Heart left ventricle (tissue), 16 donors: ENCODE results near the gene F8. TPM values are rescaled to one million over a fixed set of nuclear protein-coding genes. Genes with fewer than 3 reads are reported as not detected.

Experiments
- ATAC-seq, 4 donors: fragments of 200-7000 bp; cut with Tn5 transposase; one replicate each; pipeline ENCODE4 v1.9.1; 2020 to 2022; ENCODE audit warnings: moderate library complexity in 4 of 4, mild to moderate bottlenecking in 3 of 4, moderate number of reproducible peaks in 1 of 4
- DNase-seq, 5 donors: peaks; one replicate each; pipeline ENCODE4 v3.0.0-alpha.2; 2020
- H3K27ac ChIP-seq, 12 donors: fragments of 200-600 bp; sonication (generic) in 4 of 12; one replicate each; pipeline versions ENCODE4 v1.5.0 to v1.8.0; 2016 to 2022; ENCODE audit warnings: mild to moderate bottlenecking in 2 of 12
- H3K27me3 ChIP-seq, 9 donors: fragments of 200-600 bp; sonication (generic) in 2 of 9; one replicate each; pipeline versions ENCODE4 v1.5.1 to v1.8.0; 2016 to 2022; ENCODE audit warnings: mild to moderate bottlenecking in 3 of 9
- H3K36me3 ChIP-seq, 9 donors: fragments of 200-600 bp; sonication (generic) in 2 of 9; one replicate each; pipeline versions ENCODE4 v1.5.0 to v1.8.0; 2018 to 2022; ENCODE audit warnings: mild to moderate bottlenecking in 2 of 9
- H3K4me1 ChIP-seq, 12 donors: fragments of 200-600 bp; sonication (generic) in 4 of 12; one replicate each; pipeline versions ENCODE4 v1.5.0 to v1.8.0; 2016 to 2022; ENCODE audit warnings: mild to moderate bottlenecking in 3 of 12
- H3K4me3 ChIP-seq, 12 donors: fragments of 200-600 bp; sonication (generic) in 4 of 12; one replicate each; pipeline versions ENCODE4 v1.5.0 to v1.8.0; 2017 to 2022; ENCODE audit warnings: mild to moderate bottlenecking in 9 of 12, moderate library complexity in 4 of 12
- H3K9me3 ChIP-seq, 12 donors: fragments of 200-600 bp; sonication (generic) in 4 of 12; one replicate each; pipeline versions ENCODE4 v1.5.0 to v1.8.0; 2016 to 2022; ENCODE audit warnings: mild to moderate bottlenecking in 1 of 12
- POLR2A ChIP-seq, 2 donors: fragments of 450-650 bp; IDR thresholded peaks; one replicate each; pipeline ENCODE4 v1.6.1; 2017; ENCODE audit warnings: antibody characterized with exemption in 2 of 2, mild to moderate bottlenecking in 2 of 2, moderate library complexity in 2 of 2
- WGBS, 4 donors: extraction: QIAGEN DNeasy Blood & Tissue Kit in 2 of 4; methylation state at CpG; one replicate each; pipeline versions ENCODE4 v1.1.5 to v1.1.7; 2013 to 2018; 5-methylcytosine and 5-hydroxymethylcytosine counted together
- intact Hi-C, 10 donors: fragments of 100-400 bp; cut with DNase I; formaldehyde crosslinking; loops; one replicate each; pipeline versions ENCODE4 v1.11.1 to v1.14.2; 2022
- polyA plus RNA-seq, 2 donors: library from polyadenylated mRNA; stranded (reverse); fragments of 200-250 nt; gene quantifications; one replicate each; pipeline ENCODE4 v1.2.3, GENCODE V29; 2013
- total RNA-seq, 9 donors: library from RNA; depleted of rRNA in 2 of 9; stranded (reverse); fragments of >200 nt in 2 of 9; fragmentation: NEBNext Ultra II Directional in 3 of 9; extraction: Animal tissue kit (Norgen Biotek cat#: 25700) in 3 of 9; gene quantifications; one replicate each; pipeline versions ENCODE4 v1.1.0 to v1.2.4, GENCODE V29; 2016 to 2023
- TF ChIP-seq, protein P1 (sequence below), 12 donors: fragments of 200-600 bp; sonication (generic) in 4 of 12; IDR thresholded peaks; one replicate each; pipeline versions ENCODE4 v1.5.0 to v1.8.0; 2018 to 2022; ENCODE audit warnings: antibody characterized with exemption in 12 of 12, mild to moderate bottlenecking in 5 of 12
- donor health status: ischemic (EF 13 %, LVEDD 7.1; RV severe dilation, severe dysfunction).
- donor health status: healthy with polysubstance abuse.
- donor health status: DM: no; HTN: yes; CAD: no.
- donor health status: DM: no; HTN: no; CAD: no.
- donor health status: ischemic (EF 25% LVEDD 6.9; RV normal size, moderate dysfunction).
- donor health status: ischemic (EF 25% LVEDD 5.7; RV mildly dilated, moderate dysfunction).
- donor health status: healthy.
- donor health status: DM: yes; HTN: yes; CAD: no.
- donor health status: ischemic (EF 35%, LVEDD 5.7; RV mildly dilated, moderate dysfunction).
- donor health status: nonischemic (EF 11% LVEDD 7.7; RV severe dilation, severe dysfunction).
- donor health status: DM: yes; HTN: yes; CAD: no.
- donor health status: PGD.
- donor health status: ischemic (EF 29% LVEDD 5.4; RV normal size, mild dysfunction).
- donor health status: nonischemic (EF 23%, LVEDD 6.1; RV moderate dilation, normal function).

Gene F8
- total and polyA plus RNA-seq, 11 donors, result 26.9 to 75.1 (median 44.3) TPM

DNA sequence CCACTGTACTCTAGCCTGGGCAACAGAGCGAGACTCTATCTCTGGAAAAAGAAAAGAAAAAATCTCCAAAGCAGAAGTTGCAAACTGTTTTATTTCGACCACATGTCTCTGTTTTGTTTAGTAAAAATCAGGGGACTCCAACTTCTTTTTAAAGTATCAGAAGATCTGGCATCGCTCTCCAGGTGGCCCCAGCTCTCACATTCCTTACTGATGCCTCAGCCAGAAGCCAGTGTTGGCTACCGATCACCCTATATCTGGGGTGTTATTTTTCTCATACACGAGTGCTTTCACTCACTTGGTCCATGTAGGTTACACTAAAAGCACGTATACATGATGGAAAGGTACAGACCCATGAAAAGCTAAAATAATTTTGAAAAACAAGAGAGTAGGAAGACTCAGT lies 225.5 kb downstream of the F8 start:
- peaks cover 0 to 21% (median 8%) of the 10 kb centered on the region in 12 donors for H3K4me1 ChIP-seq
- H3K27ac ChIP-seq, result no peak overlapping the region
- 62 to 80% (median 70%) methylated on average over 6 of the region's 6 CpGs for WGBS, 4 donors
- H3K27me3 ChIP-seq, result no peaks in the 10 kb centered on the region
- no peaks in the 10 kb centered on the region for H3K36me3 ChIP-seq
- no peaks in the 10 kb centered on the region for H3K9me3 ChIP-seq
- ATAC-seq, result no peak
- TF ChIP-seq, protein P1, sequence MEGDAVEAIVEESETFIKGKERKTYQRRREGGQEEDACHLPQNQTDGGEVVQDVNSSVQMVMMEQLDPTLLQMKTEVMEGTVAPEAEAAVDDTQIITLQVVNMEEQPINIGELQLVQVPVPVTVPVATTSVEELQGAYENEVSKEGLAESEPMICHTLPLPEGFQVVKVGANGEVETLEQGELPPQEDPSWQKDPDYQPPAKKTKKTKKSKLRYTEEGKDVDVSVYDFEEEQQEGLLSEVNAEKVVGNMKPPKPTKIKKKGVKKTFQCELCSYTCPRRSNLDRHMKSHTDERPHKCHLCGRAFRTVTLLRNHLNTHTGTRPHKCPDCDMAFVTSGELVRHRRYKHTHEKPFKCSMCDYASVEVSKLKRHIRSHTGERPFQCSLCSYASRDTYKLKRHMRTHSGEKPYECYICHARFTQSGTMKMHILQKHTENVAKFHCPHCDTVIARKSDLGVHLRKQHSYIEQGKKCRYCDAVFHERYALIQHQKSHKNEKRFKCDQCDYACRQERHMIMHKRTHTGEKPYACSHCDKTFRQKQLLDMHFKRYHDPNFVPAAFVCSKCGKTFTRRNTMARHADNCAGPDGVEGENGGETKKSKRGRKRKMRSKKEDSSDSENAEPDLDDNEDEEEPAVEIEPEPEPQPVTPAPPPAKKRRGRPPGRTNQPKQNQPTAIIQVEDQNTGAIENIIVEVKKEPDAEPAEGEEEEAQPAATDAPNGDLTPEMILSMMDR (IDR thresholded peaks at IDR 0.05), result no peak
- no peak for TF ChIP-seq POLR2A (IDR thresholded peaks at IDR 0.05)
- intact Hi-C loops, result no loop called here
- no peak for DNase-seq
- no peak overlapping the region for H3K4me3 ChIP-seq

DNA sequence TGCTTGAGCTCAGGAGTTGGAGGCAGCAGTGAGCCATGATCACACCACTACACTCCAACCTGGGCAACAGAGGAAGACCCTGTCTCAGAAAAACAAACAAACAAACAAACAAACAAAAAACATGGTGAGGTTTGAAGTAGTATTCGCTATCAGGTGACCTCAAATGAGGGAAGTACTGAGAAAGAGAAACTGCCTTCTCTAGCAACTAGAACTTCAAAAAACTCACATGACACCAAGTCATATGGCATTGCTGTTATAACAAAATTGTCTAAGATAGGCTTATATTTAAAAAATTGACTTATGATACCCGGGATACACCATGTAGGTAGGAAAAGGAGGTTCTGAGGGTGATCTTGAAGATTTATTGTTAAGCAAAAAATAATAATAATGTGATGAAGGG lies 227.5 kb downstream of the F8 start:
- TF ChIP-seq POLR2A (IDR thresholded peaks at IDR 0.05), result no peak
- TF ChIP-seq, protein P1 (IDR thresholded peaks at IDR 0.05), result no peak

DNA sequence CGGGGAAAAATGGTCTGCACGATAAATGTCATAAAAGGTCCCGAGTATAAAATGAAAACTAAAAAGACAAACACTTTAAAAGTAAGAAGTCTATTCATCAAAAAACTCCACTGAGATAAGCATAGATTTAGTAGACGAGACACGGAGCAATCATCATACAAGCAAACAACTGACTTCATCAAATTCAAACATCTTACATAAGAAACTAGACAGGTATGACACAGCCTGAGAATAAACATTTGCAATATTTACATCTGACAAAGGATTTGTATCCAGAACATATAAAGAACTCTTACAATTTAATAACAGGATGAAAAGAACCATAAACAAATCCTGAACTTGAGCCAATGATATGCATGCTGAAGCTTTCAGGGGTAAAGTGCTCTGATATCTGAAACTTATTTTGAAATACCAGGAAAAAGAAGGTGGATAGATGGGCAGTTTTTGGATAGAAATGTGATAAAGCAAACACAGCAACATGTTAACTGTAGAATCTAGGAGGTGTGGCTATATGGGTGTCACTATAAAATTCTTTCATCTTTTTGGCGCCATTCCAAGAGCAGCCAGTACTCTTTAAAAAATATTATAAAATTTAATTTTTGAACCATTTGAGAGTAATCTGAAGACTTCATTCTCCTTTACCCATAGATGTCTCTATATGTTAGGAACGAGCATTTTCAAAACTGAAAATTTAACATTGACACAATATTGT lies 229.3 kb downstream of the F8 start:
- Histone ChIP-seq H3K4me1 (no peaks in the 10 kb centered on the region), H3K9me3 (no peaks in the 10 kb centered on the region), H3K27me3 (no peaks in the 10 kb centered on the region), H3K4me3 (no peak overlapping the region), H3K27ac (no peak overlapping the region), H3K36me3 (peaks cover 0 to 10% (median 0%) of the 10 kb centered on the region in 9 donors)
- TF ChIP-seq POLR2A (IDR thresholded peaks at IDR 0.05), result no peak
- TF ChIP-seq, protein P1 (IDR thresholded peaks at IDR 0.05), result no peak
- intact Hi-C loops, result no loop called here
- ATAC-seq (no peak), DNase-seq (no peak)
- 81 to 94% (median 88%) methylated on average over 7 of the region's 7 CpGs for WGBS, 4 donors

More for the DNA sequence above, 227.5 kb downstream of the F8 start:
- no peak overlapping the region for H3K4me3 ChIP-seq
- H3K27me3 ChIP-seq, result no peaks in the 10 kb centered on the region
- no peak for DNase-seq
- H3K27ac ChIP-seq, result peak overlapping the region in 1 of 12 donors; percentile 57
- 63 to 91% (median 77%) methylated on average over 2 of the region's 2 CpGs for WGBS, 4 donors
- H3K4me1 ChIP-seq, result peaks cover 0 to 14% (median 3%) of the 10 kb centered on the region in 12 donors
- H3K9me3 ChIP-seq, result no peaks in the 10 kb centered on the region
- peaks cover 0 to under 1% (median 0%) of the 10 kb centered on the region in 9 donors for H3K36me3 ChIP-seq
- ATAC-seq, result no peak
- intact Hi-C loops, result no loop called here

DNA sequence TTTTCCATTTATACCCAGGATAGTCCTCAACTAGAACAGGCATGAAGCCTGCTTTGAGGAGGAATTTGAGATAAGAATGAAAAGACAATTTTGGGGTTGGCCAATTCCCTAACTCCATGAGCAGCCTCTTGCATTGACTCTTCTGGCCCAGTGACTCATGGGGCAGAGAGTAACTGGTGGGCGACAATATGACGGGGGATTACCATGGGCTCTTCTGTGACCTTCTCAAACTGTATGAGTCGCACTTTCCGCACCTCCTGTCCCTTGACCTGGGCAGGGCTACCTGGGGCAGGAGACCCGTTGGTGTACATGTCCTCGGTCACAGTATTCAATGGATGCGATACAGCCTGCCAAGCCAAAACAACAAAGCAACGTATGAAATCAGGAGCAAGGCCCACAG lies 230.6 kb downstream of the F8 start:
- H3K36me3 ChIP-seq, result peaks cover 0 to 10% (median 0%) of the 10 kb centered on the region in 9 donors
- no peak overlapping the region for H3K27ac ChIP-seq
- H3K4me1 ChIP-seq, result no peaks in the 10 kb centered on the region
- ATAC-seq (no peak), DNase-seq (no peak)
- 83 to 96% (median 91%) methylated on average over 8 of the region's 8 CpGs for WGBS, 4 donors
- no peak for TF ChIP-seq POLR2A (IDR thresholded peaks at IDR 0.05)
- TF ChIP-seq, protein P1 (IDR thresholded peaks at IDR 0.05), result no peak
- no peaks in the 10 kb centered on the region for H3K9me3 ChIP-seq
- no peak overlapping the region for H3K4me3 ChIP-seq
- H3K27me3 ChIP-seq, result no peaks in the 10 kb centered on the region
- intact Hi-C loops, result no loop called here
